GM21528 (cell line): ENCODE results near the gene RYR1.
"Not testable (repeated sequence)": the region's sequence is repeated elsewhere in the genome, so short reads cannot be mapped to it uniquely, and the experiment has no call there.

ENCODE experiments used
- ATAC-seq: cut with Tn5 transposase; IDR thresholded peaks from one replicate; pipeline ENCODE4 v1.9.1; 2021; ENCODE audit warnings: mild to moderate bottlenecking, moderate library complexity; ENCODE audit not compliant: unreplicated experiment, low FRiP score

The RYR1 gene

DNA sequence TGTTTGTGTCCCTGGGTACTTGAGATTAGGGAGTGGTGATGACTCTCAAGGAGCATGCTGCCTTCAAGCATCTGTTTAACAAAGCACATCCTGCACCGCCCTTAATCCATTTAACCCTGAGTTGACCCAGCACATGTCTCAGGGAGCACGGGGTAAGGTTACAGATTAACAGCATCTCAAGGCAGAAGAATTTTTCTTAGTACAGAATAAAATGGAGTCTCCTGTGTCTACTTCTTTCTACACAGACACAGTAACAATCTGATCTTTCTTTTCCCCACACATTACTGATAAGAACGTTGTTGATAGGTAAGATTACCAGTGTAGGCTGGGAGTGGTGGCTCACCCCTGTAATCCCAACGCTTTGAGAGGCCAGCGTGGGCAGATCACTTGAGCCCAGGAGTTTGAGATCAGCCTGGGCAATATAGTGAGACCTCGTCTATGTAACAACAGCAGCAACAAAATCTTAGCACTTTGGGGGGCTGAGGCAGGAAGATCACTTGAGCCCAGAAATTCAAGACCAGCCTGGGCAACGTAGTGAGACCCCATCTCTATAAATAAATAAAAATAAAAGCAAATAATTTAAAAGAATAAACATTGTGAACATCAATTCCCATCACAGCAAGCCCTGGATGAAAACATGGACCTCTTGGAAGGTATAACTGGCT, 198.5 kb downstream of the RYR1 start:
- not testable (repeated sequence) for ATAC-seq

DNA sequence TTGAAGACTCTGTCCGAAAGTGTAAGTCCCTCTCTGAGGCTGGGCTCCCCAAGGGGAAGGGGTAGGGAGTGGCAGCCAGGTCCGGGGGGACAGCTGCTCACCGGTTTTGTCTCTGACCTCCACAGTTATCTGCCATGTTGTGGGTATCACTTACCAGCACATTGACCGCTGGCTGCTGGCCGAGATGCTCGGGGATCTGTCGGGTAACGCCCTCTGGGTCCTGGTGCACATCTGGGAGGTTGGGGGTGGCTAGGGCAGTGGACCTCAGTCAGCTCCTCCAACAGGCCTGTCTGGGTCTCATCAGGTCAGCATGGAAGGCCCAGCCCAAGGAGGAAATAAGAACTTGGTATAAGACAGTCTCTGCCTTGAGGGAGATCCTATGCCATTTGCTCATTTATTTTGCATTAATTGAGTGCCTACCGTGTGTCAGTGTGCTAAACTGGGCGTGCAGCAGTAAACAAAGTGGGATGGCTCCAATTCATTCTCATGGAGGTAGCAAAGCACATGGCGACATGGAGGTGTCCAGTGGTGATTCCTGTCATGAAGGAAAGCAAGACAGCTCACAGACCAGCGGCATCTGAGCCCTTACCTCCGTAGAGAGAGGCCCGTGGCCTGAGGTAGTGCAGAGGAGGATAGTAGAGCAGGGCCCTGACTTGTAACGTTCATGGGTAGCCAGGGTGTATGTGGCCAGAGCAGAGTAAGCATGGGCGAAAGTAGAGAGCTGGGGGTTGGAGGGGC, 199.2 kb downstream of the RYR1 start:
- no peak for ATAC-seq

DNA sequence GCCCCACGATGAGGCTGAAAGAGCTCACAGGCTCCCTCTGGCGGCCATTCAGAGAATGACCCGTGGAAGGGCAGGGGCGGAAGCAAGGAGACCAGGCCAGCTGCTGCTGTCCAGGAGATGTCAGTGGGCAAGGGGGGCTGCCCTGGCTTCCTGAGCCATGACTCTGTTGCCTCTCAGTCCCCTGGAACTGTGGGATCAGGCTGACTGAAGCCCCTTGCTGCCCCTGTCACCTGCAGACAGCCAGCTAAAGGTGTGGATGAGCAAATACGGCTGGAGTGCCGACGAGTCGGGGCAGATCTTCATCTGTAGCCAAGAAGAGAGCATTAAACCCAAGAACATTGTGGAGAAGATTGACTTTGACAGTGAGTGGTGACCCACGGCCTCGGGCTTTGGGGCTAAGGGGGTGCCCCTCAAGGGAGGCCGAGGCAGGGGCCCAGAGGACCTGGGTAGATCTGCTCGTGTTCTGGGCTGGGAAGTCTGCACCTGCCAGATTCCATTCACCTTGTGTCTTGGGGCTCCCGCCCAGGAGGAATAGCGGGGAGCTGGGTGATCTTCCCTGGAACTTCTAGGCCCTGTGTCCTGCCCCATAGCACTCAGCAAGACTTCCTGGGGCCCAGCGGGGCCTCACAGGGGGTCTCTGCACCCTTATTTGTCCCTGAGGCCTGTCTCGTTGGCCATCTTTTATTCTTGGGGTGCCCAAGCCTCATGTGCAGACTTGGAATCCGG, 201.4 kb downstream of the RYR1 start:
- ATAC-seq = no peak

DNA sequence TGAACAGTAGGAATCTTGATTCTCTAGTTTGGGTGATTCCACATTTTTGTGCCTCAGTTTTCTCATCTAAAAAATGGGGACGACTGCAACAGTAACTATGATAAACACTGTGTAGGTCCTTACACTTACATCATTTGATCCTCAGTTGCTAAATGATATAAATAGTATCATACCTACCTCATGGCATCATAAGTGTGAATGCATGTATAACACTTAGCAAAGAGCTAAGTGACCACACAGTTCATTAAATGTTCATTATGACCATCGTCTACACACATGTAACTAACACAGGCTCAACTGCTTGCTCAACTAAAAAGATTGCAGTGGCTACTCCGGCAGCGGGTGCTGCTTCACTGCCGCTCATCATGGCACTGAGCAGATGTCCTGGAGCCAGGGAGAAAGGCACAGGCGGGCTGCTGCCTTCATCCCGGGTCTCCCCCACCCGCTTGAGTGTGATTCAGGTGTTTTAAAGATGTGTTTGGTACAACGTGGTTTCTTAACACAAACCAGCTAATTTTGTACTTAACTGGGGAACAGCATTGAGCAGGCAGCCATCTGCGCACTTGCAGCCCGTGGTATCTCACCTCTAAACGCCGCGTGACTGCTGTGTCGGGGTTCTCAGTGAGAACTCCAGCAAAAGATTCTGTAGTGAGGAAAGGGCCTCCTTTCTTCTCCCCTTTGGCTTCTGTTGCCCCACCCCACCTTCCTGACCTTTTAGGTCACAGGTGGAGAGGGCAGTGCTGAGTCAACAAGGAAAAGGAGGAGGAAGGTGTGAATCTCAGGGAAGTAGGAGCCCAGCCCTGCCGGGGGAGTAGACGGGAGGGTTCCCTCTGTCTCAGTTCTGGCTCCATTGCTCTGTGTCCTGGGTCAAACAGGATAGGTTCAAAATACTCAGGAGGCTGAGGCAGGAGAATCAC, 202.2 kb downstream of the RYR1 start:
- ATAC-seq = no peak
